Activated CD4-positive, alpha-beta T cell treated with anti-CD3 and anti-CD28 coated beads, Interleukin-10, Interleukin-2, amounts not matched to agents 100 ng/mL and 50 ng/mL, durations not matched to agents 16 hours and 8 hours (primary cell): ENCODE measurements around the gene KRTAP5-5.
"Not testable (repeated sequence)": the region's sequence is repeated elsewhere in the genome, so short reads cannot be mapped to it uniquely, and the experiment has no call there.

Experiments used
- DNase-seq: peaks from one replicate; pipeline ENCODE4 v3.0.0-alpha.2; 2020

The KRTAP5-5 gene

DNA sequence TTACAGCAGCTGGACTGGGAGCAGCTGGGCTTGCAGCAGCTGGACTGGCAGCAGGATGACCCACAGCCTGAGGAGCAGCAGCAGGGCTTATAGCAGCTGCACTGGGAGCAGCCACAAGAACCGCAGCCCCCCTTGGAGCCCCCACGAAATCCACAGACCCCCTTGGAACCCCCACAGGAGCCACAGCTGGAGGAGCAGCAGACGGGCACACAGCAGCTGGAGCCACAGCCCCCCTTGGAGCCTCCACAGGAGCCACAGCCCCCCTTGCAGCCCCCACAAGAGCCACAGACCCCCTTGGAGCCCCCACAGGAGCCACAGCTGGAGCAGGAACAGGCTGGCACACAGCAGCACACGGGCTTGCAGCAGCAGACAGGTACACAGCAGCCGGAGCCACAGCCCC is 21.7 kb upstream of the KRTAP5-5 start:
- DNase-seq, result not testable (repeated sequence)

DNA sequence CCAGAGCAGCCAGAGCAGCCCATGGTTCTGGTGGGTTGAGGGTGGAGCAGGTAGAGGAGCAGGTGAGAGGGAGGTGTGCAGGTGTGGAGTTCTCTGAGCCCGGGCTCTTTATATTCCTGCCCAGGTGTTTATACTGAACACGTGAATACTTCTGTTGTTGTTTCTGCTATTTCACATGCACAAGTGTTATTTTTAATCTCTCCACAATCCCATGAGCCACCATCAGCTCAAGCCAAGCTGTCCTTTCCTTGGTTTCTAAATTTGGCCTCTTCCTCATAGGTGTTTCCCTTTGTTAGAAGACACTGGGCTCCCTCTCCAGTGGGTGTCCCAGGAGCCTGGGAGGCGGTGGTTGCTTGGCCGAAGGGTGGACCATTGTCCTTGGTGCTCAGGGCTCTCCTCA is 21.2 kb upstream of the KRTAP5-5 start, which contains the start of gene KRTAP5-3:
Gene KRTAP5-3, minus strand, starts transcription at position 101 of the 400 bp plus-strand sequence. Its CDS starts 78 bp downstream, at position 23.
- no peak for DNase-seq

DNA sequence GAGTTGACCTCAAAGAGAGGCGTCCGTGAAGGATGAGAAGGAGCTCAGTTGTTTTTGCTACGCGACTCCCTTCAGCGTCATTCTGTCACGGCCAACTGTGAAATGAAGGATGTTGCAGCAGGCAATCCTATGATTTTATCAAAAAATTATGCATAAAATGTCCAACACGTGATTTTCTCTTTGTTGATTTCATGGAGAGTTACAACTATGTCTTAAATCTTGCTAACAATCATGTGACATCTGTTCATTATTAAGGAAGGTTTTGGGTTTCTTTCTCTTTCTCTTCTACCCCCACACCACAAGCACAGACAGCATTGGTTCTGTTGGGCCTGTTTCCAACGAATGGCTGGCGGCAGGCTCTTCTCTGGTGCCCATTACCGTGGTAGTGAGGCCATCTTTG is 11.3 kb upstream of the KRTAP5-5 start:
- no peak for DNase-seq

GRCh38 chr11:1619449-1619848 is 10.1 kb upstream of the KRTAP5-5 start:
- DNase-seq, result no peak

- no peak for DNase-seq
These were observed 7.5 kb upstream of the KRTAP5-5 start, which contains the start of gene KRTAP5-4 for GRCh38 chr11:1622086-1622485. Gene KRTAP5-4, minus strand, starts transcription at chr11:1622138. Its CDS starts 45 bp downstream, at chr11:1622093.

DNA sequence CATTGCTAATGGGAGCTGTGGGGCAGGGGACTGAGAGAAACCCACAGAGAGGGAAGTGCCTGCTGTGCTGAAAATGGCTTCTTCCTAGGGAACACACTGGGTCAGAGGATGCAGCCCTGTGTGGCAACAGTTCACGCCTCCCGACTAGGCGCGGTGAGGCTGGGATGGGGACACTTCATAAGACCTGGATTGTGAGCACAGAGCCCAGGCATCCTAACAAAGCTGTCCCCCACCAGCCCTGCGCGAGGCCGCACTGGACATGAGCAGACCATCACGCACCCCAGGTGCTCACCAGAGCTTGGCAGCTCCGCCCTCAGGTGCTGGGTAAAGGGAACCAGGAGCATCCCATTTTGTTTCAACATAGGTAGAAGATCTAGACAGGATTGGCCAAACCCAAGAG is 5.9 kb upstream of the KRTAP5-5 start:
- DNase-seq, result no peak

GRCh38 chr11:1624621-1625020 is 5.0 kb upstream of the KRTAP5-5 start:
- DNase-seq, result no peak

- no peak for DNase-seq
These were observed 4.0 kb upstream of the KRTAP5-5 start for GRCh38 chr11:1625541-1625940.

- peak; percentile 62 for DNase-seq
These were observed 859 bp upstream of the KRTAP5-5 start for GRCh38 chr11:1628506-1629325.

DNA sequence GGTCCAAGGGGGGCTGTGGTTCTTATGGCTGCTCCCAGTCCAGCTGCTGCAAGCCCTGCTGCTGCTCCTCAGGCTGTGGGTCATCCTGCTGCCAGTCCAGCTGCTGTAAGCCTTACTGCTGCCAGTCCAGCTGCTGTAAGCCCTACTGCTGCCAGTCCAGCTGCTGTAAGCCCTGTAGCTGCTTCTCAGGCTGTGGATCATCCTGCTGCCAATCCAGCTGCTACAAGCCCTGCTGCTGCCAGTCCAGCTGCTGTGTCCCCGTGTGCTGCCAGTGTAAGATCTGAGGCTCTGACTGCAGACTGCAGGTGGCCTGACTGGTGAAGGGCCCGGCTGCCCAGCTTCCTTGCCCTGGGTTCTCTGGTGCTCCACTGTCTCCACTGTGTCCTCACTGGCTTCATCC is 696 bp downstream of the KRTAP5-5 start:
- no peak for DNase-seq

DNA sequence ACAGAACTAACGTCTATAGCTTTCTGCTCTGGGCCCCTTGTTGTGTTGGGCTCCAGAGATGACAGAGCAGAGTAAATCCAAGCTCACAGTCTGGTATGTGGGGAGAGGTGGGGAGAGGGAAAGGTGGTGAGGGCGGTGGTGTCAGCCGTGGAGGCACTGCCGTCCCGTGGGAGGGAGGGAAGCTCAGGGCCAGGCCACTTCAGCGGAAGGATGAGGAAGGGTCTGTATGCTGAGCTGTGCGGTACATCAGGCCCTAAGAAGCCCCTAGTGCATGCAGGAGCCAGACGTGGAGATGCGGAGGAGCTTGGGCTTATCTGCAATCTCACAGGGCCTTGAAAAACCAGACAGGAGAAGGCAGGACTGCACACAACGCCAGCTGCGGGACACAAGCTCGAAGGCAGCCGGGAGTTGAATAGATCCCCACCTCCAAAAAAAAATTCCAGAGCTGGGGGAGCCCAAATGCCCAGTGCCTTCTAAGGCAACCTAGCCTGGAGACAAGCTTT is 1.5 kb downstream of the KRTAP5-5 start:
- DNase-seq, result no peak

DNA sequence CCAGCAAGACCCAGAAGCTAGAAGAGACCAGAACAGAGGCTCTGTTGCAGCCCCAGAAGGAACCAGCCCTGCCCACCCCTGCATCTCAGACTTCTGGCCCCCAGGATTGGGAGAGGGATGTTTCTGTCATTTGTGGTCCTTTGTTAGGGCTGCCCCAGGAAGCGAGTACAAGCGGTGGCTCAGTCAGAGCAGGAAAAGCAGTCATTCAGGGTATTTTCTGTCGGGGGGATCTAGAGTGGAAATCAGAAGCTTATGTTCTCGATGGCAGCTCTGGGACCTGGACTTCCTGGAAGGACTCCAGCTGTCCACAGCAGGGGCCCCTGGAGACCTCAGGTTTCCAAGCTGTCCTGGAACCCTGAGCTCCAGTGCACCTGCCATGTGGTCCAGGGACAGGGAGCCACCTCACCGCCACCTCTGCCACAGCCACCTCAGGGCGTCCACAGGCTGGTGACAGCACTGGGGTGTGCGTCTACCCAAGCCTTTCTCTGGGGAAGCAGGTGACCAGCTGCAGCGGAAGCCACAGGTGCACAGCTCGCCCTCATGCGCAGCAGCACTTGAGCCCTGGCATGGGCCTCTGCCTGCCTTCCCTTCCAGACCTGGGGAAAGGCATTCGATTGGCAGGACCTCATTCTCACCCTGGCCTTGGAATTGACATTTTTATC is 2.6 kb downstream of the KRTAP5-5 start:
- DNase-seq, result no peak

DNA sequence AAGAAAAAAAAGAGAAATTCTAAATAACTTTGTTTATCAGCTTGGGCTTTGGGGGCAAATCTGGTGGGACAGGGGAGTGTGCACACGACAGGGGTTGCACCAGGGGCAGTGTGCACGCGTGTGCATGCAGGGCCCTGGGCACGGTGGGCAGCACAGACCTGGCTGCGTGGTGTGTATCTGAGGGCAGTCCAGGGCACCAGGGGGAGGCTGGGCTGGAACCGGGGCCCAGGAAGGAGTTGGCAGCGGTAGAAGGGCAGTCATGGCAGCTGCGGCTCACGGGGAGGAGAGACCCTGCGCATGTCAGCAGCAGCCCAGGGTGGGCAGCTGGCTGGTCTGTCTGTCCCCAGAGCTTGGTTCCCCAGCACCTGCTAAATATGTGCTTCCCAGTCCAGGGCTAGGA is 4.3 kb downstream of the KRTAP5-5 start:
- DNase-seq, result no peak

DNA sequence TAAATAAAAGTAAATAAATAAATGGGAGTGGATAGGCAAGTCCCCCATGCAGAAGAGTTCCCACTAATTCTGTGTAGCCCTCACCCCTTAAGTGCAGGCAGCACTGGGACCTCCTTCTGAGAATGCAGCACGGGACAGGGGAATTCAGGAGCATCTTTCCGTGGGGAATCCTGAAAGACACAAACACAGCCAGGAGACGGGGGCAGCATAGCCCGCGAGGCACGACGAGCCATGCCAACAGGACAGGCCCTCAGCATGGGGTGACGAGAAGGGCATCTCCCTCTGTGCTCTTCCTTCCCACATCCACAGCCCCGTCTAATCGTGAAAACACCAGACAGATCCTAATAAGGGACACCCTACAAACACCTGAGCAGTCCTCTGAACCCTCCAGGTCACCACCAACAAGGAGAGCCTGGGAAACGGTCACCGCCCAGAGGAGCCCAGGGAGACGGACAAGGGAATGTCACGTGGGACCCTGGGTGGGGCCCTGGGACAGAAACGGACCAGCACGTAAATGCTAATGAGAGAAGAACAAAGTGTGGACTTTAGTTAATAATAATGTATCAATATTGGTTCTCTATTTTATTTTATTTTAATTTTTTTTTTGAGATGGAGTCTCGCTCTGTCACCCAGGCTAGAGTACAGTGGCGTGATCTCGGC is 6.8 kb downstream of the KRTAP5-5 start:
- DNase-seq, result no peak

- no peak for DNase-seq
These were observed 8.1 kb downstream of the KRTAP5-5 start for GRCh38 chr11:1637628-1638027.

- no peak for DNase-seq
These were observed 8.8 kb downstream of the KRTAP5-5 start for GRCh38 chr11:1638344-1638743.

DNA sequence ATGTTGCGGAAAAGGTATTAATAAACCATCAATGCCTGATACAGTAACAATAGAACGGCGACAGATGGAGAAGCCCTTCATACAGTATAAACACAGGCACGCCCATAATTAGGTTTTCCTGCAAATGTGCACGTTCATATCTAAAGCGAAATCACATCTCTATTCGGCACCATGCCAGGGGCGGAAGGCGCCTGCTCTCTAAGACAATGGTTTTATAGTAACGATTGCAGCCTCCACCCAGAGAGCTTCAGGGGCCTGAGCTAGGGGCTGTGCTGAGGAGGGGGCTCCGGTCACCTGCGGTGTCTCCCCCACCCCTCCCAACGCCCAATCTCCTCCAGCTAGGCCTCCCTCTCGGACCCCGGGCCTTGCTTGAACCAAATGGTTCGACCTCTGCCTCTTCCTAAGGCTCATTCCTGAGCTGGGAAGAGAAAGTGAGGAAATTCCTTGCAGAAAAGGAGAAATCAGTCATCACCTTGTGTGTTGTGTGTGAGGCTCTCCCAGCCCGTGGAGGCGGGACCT is 9.6 kb downstream of the KRTAP5-5 start:
- no peak for DNase-seq

DNA sequence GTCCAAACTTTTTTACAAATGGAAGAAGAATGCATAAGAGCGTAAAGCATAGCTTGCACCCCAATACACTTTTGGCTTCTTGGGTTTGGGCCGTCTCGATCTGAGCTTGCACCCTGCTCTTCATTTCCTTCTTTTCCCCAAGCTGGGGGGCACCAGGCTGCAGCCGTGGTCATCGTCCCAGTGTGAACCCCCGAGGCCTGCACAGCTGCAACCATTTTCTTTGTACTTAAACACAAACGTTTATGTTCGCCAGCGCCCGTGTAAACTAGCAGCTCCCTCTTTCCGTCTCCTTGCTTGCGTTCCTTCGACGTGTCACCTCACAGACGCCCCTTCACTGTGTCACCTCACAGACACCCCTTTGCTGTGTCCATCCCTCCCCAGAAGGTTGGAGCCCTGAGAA is 10.1 kb downstream of the KRTAP5-5 start:
- DNase-seq, result no peak

GRCh38 chr11:1640076-1640946 is 10.7 kb downstream of the KRTAP5-5 start:
- peak; percentile 31 for DNase-seq

DNA sequence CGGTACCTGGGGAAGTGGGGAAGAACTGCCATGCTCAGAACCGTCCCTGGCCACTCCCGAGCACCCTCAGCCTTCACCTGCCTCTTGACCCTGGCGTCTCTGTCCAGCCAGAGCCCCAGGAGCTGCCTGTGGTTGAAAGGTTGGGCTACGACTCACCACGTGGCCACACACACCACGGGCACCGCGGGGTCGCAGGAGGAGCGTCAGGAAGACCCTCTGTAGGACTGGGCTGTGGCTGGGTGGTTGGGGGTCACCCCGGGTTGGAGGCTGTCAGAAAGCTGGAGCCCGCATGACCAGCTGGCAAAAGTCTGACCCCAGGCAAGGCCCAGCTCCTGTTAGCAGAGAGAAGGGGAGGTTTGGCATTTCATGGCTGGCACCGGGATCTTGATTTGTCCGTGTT is 11.5 kb downstream of the KRTAP5-5 start:
- DNase-seq, result no peak

GRCh38 chr11:1642288-1643145 is 12.9 kb downstream of the KRTAP5-5 start:
- DNase-seq, result no peak
